IPS-18c (cell line): Measurements from ENCODE around the gene RSPO4.

Source experiments
- H3K4me3 ChIP-seq: 2 replicates; pipeline ENCODE4 v1.7.0; 2013; ENCODE audit warnings: low read depth, mild to moderate bottlenecking, low read length, moderate library complexity; ENCODE audit not compliant: insufficient read depth
- H3K9me3 ChIP-seq: one replicate; pipeline ENCODE4 v1.6.1; 2013; ENCODE audit warnings: mild to moderate bottlenecking, low read length, moderate library complexity; ENCODE audit not compliant: control insufficient read depth, insufficient read depth

The RSPO4 gene

GRCh38 chr20:933029-933428, 69.1 kb downstream of the RSPO4 start:
- H3K4me3 ChIP-seq: no peak overlapping the region
- H3K9me3 ChIP-seq: peaks cover 6% of the 10 kb centered on the region

- H3K9me3 ChIP-seq: peaks cover 6% of the 10 kb centered on the region
These were observed 70.7 kb downstream of the RSPO4 start for GRCh38 chr20:931401-931800.

GRCh38 chr20:926670-927069, 75.4 kb downstream of the RSPO4 start:
- H3K4me3 ChIP-seq: no peak overlapping the region

More at GRCh38 chr20:931401-931800, 70.7 kb downstream of the RSPO4 start:
- no peak overlapping the region for H3K4me3 ChIP-seq

GRCh38 chr20:925516-925915, 76.6 kb downstream of the RSPO4 start:
- Histone ChIP-seq H3K9me3 (no peaks in the 10 kb centered on the region), H3K4me3 (no peak overlapping the region)

More at GRCh38 chr20:926670-927069, 75.4 kb downstream of the RSPO4 start:
- H3K9me3 ChIP-seq: peaks cover under 1% of the 10 kb centered on the region

- Histone ChIP-seq H3K4me3 (no peak overlapping the region), H3K9me3 (no peaks in the 10 kb centered on the region)
These were observed 77.5 kb downstream of the RSPO4 start for GRCh38 chr20:924639-925038.

DNA sequence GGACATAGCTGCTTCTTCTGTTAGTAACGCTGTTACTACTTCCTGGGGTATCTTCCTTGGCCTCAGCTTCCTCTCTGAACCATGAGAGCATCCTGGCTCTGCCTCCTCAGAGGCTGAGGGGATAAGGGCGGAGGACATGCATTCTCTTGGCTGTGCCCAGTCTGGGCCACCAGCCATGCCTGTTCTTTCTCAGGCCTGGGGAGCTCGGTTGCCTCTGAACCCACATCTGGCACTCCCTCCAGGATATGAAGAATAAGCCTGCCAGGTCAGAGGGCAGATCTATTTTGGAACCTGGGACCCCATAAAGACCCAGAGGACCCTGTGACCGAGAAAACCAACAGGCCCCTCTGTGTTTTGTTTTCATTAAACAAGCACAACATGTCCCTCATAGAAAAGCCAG, 79.3 kb downstream of the RSPO4 start:
- Histone ChIP-seq H3K9me3 (no peaks in the 10 kb centered on the region), H3K4me3 (no peak overlapping the region)

DNA sequence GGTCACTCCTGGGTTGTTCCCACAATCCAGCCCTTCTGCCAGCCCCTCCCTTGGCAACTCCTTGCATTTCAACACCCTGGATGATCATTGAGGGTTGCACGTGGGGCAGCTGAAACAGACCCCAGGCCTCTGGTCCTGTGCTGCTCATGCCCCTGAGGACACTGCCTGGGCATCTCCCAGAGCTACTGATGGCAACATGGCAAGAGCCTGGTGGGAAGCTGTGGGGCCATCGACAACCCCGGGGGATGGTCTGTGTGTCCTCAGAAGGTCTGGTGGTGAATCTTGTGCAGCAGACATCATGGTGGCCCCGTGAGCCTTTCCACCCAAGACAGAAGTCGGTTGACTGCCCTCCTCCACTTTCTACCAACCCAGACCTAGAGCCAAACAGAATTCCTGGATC, 81.0 kb downstream of the RSPO4 start:
- H3K4me3 ChIP-seq: no peak overlapping the region
- no peaks in the 10 kb centered on the region for H3K9me3 ChIP-seq

GRCh38 chr20:920311-920710, 81.8 kb downstream of the RSPO4 start:
- Histone ChIP-seq H3K4me3 (no peak overlapping the region), H3K9me3 (no peaks in the 10 kb centered on the region)

DNA sequence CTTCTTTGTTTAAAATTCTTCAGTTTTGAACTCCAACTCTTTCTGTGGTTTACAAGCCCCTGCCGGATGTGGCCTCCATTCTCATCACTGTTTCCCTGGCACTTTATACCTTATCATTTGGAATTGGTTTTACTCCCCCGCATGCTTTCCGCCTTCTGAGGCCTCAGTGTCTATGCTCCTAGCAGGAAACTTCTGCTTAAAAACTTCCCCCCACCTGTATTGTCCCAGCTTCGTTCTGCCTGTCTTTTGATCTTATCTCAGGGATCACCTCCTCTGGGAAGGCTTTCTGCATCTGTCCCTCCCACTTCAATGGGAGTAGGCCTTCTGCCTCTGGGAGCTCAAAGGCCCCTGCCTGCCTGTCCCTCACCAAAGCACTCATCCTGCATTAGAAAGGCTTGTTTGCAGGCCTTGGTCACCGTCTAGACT, 82.6 kb downstream of the RSPO4 start:
- H3K9me3 ChIP-seq: no peaks in the 10 kb centered on the region

GRCh38 chr20:917416-917815, 84.7 kb downstream of the RSPO4 start:
- Histone ChIP-seq H3K9me3 (no peaks in the 10 kb centered on the region), H3K4me3 (no peak overlapping the region)

More for the DNA sequence above, 82.6 kb downstream of the RSPO4 start:
- H3K4me3 ChIP-seq: no peak overlapping the region

- H3K9me3 ChIP-seq: no peaks in the 10 kb centered on the region
These were observed 85.3 kb downstream of the RSPO4 start for GRCh38 chr20:916825-917224.

DNA sequence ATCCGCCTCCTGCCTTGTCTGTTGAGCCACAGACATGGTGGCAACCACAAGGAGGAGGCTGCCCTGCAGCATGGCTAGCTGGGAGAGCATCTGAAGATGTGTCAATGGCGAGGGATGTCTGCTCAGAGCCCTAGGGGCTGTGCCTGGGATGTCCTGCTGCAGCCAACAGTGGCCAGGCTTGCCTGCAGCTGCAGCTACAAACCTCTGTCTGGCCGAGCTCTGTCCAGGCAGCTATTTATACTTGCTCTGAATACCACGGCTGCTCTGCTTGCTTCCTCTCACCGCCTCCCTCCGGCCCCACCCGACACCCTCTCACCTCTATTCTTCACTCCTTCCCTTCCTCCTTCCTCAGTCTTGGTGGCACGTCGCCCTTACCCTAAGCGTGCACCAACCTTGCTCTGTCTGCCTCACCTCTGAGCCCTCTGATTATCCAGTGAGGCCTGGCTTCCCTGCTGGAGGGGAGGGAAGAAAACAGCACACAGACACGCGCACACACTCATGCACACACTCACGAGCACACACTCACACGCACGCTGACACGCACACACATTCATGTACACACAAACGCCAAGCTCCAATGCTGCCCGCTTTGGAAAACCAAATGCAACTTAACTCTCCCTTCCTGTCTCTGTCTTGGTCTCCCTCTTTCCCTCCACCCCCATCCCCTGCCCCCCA, 85.8 kb downstream of the RSPO4 start, which contains the start of gene ANGPT4:
Gene ANGPT4, minus strand, starts transcription at position 210 of the 675 bp plus-strand sequence. Its CDS starts 120 bp downstream, at position 90.
- peak within 1 kb of the TSS; percentile 3; the same call in 1 of the 2 replicates for H3K4me3 ChIP-seq
- H3K9me3 ChIP-seq: no peaks in the 10 kb centered on the region

More at GRCh38 chr20:916825-917224, 85.3 kb downstream of the RSPO4 start:
- peak overlapping the region; percentile 3; the same call in 1 of the 2 replicates for H3K4me3 ChIP-seq

DNA sequence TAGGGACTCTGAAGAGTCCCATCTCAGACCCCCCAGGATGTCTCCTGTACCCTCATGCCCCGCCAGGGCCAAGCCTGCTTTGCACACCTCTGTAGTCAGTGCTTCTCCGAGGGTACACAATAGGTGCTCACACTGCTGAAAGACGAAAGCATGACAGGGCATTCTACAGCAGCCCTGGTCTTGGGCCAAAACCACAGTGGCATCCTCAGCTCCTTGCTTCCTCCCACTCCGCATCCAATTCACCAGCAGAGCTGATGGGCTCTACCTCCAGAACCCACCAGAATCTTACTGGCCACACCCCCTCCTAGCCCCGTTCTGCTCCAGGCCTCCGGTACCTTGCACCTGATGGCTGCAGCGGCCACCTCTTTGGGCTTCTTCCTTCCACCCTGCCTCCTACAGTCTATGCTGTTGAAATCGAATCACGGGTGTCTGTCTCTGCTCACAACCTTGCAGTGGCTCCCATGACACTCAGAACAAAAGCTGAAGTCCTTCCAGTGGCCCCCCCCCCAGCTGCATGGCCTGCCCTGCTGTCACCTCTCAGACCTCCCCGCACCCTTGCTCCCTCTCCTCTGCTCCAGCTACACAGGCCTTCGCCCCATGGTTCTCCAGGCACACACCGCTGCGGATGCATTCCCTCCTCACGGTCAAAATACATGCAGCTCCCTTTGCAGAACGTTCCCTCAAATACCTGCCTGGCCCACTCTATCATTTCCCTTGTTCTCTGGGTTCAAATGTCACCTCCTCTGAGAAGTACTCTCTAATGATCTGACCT, 87.2 kb downstream of the RSPO4 start:
- H3K9me3 ChIP-seq: no peaks in the 10 kb centered on the region
- no peak overlapping the region for H3K4me3 ChIP-seq

GRCh38 chr20:913306-913849, 88.7 kb downstream of the RSPO4 start:
- Histone ChIP-seq H3K4me3 (no peak overlapping the region), H3K9me3 (no peaks in the 10 kb centered on the region)

DNA sequence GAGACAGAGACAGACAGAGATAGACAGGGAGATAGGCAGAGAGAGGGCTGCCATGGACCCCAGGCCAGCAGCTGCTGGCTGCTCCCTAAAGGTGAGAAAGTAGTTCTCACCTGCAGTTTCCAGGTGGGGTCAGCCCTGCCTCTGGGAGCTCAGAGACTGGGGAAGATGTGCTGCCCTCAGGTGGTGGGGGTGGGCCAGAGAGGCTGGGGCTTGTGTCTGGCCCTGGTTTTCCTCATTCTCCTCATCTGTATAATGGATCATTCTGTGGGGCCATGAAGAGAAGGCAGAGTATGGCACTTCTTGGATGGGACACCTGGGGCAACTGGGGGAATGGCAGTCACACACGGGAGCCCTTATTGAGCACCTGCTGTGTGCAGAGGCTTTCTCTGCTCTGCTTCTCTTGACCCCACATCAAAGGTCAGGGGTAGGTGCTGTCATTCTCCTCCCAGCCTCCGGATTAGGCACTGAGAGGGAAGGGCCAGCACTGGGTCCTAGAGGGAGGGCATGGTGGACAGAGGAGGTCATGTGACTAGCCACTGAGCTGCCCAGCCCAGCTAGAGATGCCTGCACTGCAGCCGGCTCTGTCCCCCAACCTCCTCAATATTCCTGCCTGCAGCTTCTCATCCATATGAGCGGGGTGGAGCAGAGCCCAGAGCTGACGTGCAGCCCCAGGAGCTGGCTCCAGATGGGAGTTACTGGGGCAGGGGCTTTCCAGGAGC, 90.1 kb downstream of the RSPO4 start:
- Histone ChIP-seq H3K9me3 (no peaks in the 10 kb centered on the region), H3K4me3 (no peak overlapping the region)

GRCh38 chr20:910870-911770, 91.0 kb downstream of the RSPO4 start:
- Histone ChIP-seq H3K4me3 (no peak overlapping the region), H3K9me3 (no peaks in the 10 kb centered on the region)
